Measurements from ENCODE around the gene MTHFD2L.

The MTHFD2L gene

GRCh38 chr4:74294681-74295080 lies 136.8 kb downstream of the MTHFD2L start:
- no peak for TF ChIP-seq CTCF (IDR thresholded peaks at IDR 0.05)

GRCh38 chr4:74297539-74297938 lies 139.6 kb downstream of the MTHFD2L start:
- H3K27me3 Mint-ChIP-seq (ENCODE audit: low read depth, poor library complexity) = no peaks in the 10 kb centered on the region
- H3K4me3 Mint-ChIP-seq = no peak overlapping the region
- no peak for DNase-seq
- no peaks in the 10 kb centered on the region for H3K9me3 Mint-ChIP-seq
- H3K36me3 Mint-ChIP-seq (ENCODE audit: low read depth) = no peaks in the 10 kb centered on the region
- no peak for TF ChIP-seq CTCF (IDR thresholded peaks at IDR 0.05)
- no peak overlapping the region for H3K27ac Mint-ChIP-seq
- no peaks in the 10 kb centered on the region for H3K4me1 Mint-ChIP-seq

More at GRCh38 chr4:74294681-74295080, 136.8 kb downstream of the MTHFD2L start:
- Mint-ChIP-seq H3K27ac (no peak overlapping the region), H3K4me3 (no peak overlapping the region), H3K27me3 (ENCODE audit: low read depth, poor library complexity) (no peaks in the 10 kb centered on the region), H3K9me3 (no peaks in the 10 kb centered on the region), H3K36me3 (ENCODE audit: low read depth) (no peaks in the 10 kb centered on the region), H3K4me1 (no peaks in the 10 kb centered on the region)
- no peak for DNase-seq

GRCh38 chr4:74304095-74304625 lies 146.2 kb downstream of the MTHFD2L start:
- no peak overlapping the region for H3K27ac Mint-ChIP-seq
- H3K27me3 Mint-ChIP-seq (ENCODE audit: low read depth, poor library complexity) = no peaks in the 10 kb centered on the region
- no peak for DNase-seq
- H3K4me1 Mint-ChIP-seq = no peaks in the 10 kb centered on the region
- no peak for TF ChIP-seq CTCF (IDR thresholded peaks at IDR 0.05)
- H3K9me3 Mint-ChIP-seq = no peaks in the 10 kb centered on the region
- no peak overlapping the region for H3K4me3 Mint-ChIP-seq
- no peaks in the 10 kb centered on the region for H3K36me3 Mint-ChIP-seq (ENCODE audit: low read depth)

GRCh38 chr4:74305000-74305399 lies 147.1 kb downstream of the MTHFD2L start:
- Mint-ChIP-seq H3K27me3 (ENCODE audit: low read depth, poor library complexity) (no peaks in the 10 kb centered on the region), H3K36me3 (ENCODE audit: low read depth) (no peaks in the 10 kb centered on the region), H3K9me3 (no peaks in the 10 kb centered on the region), H3K4me1 (no peaks in the 10 kb centered on the region), H3K27ac (no peak overlapping the region), H3K4me3 (no peak overlapping the region)
- no peak for DNase-seq
- no peak for TF ChIP-seq CTCF (IDR thresholded peaks at IDR 0.05)

GRCh38 chr4:74307170-74307569 lies 149.3 kb downstream of the MTHFD2L start:
- Mint-ChIP-seq H3K9me3 (no peaks in the 10 kb centered on the region), H3K27ac (no peak overlapping the region), H3K4me3 (no peak overlapping the region), H3K36me3 (ENCODE audit: low read depth) (no peaks in the 10 kb centered on the region), H3K27me3 (ENCODE audit: low read depth, poor library complexity) (no peaks in the 10 kb centered on the region), H3K4me1 (no peaks in the 10 kb centered on the region)
- no peak for TF ChIP-seq CTCF (IDR thresholded peaks at IDR 0.05)
- DNase-seq = no peak

GRCh38 chr4:74308215-74308614 lies 150.3 kb downstream of the MTHFD2L start, which contains the start of gene EPGN:
Gene EPGN (plus strand): TSS chr4:74308470. CDS start chr4:74308534, 64 bp downstream.
- Mint-ChIP-seq H3K36me3 (ENCODE audit: low read depth) (no peaks in the 10 kb centered on the region), H3K27ac (no peak within 1 kb of the TSS), H3K4me1 (no peaks in the 10 kb centered on the region), H3K9me3 (no peaks in the 10 kb centered on the region), H3K4me3 (no peak within 1 kb of the TSS), H3K27me3 (ENCODE audit: low read depth, poor library complexity) (no peaks in the 10 kb centered on the region)
- DNase-seq = no peak
- no peak for TF ChIP-seq CTCF (IDR thresholded peaks at IDR 0.05)
